GF-D8 (cell line): ENCODE data around the gene EML1.

Source experiments
- DNase-seq: peaks from one replicate; lab custom pipeline; 2025; lab: John Stamatoyannopoulos, UW

The EML1 gene

DNA sequence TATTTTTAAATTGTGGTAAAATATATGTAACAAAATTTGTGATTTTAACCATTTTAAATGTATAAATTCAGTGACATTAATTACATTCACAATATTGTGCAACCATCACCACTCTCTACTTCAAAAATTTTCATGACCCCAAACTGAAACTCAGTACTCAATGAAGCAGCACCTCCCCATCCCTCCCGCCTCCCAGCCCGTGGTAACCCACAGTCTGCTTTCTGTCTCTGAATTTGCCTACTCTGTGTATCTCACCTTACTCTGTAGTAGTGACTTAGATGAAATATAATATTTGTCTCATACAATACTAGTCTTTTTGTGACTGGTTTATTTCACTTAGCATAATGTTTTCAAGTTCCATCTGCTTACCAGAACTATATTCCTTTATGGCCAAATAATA is 36.2 kb downstream of the EML1 start:
- no peak for DNase-seq

DNA sequence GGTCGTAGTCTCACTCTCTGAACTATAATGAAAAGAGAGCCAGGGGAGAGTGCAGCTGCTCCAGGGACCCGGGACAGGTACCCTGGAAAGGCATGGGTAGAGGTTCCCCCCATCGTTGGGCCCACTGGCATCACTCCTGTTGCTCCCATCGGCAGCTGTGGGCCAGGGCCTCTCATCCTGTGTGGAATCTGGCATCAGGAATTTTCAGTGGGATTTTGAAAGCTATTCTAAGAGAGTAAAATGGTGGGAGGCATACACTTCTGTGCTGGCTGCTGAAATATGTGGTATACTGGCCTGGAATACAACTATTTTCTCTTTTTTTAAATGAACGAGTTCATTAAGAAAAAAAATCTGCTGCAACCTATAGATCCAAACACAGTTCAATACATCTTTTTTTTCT is 38.1 kb downstream of the EML1 start:
- no peak for DNase-seq

DNA sequence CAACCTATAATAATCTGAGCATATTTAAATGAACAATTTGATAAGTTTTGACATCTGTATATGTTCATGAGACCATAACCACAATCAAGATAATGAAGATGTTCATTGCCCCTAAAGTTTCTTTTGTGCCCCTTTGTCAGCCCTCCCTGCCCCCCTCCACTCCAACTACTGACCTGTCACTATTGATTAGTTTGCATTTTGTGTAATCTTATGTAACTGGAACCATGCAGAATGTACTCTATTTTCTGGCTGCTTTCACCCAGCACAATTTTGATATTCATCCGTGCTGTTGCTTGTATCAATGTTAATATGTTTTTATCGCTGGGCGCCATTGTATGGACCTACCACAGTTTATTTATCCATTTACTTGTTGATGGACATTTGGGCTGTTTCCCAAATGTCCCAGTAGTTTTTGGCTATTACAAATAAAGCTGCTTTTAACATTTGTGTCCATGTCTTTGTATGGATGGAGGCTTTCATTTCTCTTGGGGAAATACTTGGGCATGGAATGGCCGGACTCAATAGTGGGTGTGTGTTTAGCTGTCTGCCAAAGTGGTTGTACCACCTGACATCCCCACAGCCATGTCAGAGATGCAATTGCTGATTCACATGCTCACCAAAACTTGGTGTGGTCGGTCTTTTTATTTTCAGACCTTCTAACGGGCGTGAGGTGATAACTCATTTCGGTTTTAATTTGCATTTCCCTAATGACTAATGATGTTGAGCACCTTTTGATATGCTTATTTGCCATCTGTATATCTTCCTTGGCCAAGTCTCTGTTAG is 38.9 kb downstream of the EML1 start:
- no peak for DNase-seq

DNA sequence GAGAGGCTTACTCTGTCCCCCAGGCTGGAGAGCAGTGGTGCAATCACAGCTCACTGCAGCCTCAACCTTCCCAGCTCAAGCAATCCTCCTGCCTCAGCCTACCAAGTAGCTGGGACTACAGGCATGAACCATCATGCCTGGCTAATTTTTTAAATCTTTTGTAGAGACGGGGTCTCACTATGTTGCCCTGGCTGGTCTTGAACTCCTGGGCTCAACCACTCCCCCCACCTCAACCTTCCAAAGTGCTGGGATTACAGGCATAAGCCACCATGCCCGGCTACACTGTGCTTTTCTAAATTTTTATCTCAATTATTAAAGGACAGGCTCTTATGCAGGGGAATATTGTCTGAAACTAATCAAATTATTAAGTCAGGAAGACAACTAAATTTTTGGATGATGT is 44.6 kb downstream of the EML1 start:
- DNase-seq: no peak

DNA sequence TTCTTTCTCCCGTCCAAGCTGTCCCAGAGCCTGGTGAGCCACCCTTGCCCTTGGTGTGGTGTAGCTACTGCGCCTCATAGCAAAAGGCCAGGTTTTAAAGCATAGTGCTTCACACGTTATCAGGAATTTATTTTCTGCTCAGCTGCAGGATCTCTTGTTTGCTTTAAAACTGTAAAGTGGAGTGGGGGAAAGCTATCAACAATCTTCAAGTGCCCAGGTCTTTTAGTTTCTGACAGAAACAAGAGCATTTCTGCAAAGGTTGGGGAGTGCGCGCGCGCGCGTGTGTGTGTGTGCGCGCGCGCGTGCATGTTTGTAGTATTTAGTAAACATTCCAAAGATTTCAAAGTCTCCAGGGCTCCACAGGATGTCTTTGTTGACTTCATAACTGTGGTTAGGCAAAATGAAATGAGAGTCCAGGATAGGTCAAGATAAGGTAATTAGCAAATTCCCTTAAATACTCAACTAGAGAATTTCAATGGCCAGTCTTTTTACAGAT is 45.5 kb downstream of the EML1 start:
- no peak for DNase-seq

DNA sequence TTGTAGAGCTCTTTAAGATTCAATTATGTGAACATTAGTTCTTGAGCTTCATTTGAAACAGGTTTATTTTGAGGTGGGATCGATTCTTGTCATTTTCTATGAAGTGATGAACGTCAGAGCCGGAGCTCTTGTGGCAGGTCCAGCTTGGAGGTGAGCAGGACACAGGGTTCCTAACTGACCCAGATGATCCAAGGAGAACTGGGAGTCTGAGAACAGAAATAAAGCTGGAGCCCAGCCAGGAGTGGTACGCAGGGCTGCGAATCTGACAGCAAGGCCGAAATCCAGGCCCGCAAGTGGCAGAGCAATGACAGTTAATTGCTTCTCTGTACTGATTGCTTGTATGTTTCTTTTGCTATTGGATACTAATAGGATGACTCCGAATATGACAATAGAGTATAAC is 46.5 kb downstream of the EML1 start:
- no peak for DNase-seq

DNA sequence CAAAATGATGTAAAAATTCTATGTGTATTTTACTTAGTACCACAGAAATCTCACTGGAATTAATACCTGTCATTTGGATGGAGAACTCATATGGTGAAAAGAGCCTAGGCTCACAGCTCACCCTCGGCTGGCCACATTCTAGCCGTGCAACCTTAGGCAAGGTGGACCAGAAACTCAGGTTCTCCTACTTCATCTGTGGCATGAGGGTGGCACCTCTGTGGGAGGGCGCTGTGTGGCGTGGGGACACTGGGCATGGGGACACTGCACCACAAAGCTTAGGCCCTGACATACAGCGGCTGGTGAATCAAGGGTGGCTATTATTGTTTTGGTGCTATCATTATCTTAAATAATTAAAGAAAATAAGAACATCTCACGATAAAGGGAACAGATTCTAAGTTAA is 47.1 kb downstream of the EML1 start:
- no peak for DNase-seq

DNA sequence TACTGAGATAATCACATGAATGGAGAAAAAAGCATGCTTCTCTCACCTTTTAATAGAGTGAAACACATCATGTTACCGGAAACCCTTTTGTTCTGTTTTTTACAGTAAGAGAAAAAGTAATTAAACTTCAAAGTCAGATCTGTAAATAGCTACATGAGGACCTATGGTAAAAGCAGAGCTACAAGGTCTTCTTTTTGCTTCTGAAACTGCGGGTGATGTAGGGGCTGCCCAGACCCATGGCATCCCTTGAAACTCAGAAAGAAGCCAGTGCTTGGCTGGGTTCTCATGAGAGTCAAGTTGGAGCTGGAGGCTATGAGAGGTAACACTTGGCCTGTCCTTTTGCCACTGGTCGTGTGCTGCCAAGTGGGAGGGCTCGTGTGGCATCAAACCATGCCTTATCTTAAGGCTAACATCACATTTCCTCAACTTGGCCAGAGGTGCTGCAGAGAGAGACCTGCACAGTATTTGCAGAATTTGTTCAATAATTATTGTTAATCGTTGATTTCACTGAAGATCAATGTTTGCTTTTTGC is 47.6 kb downstream of the EML1 start:
- no peak for DNase-seq

DNA sequence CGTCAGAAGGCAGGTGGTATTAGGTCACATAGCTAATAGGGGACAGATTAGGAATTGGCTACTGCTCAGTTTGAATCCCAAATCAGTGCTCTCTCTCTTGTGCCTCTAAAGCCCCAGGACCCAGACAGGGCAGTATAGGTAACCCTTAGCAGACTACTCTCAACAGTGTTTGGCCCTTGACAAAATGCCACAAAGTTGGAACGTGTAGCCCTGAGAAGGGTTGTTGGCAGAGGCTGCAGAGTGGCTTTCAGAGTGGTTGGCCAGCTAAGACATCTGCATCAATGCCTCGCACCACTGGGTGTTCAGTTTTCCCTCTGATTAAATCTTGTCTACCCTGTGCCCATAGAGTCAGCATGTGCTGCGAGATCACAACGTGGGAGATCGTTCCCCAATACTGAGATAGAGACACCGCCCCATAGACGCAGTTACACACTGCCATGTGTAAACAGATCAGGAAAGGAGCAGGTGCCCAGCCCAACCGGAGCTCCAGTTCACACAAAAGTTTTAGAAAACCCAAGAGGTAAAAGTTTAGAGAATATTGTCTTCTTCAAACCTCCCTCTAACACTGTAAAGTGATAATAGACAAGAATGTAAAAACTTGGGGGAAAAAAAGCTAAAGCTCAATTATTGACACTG is 48.3 kb downstream of the EML1 start:
- DNase-seq: no peak

DNA sequence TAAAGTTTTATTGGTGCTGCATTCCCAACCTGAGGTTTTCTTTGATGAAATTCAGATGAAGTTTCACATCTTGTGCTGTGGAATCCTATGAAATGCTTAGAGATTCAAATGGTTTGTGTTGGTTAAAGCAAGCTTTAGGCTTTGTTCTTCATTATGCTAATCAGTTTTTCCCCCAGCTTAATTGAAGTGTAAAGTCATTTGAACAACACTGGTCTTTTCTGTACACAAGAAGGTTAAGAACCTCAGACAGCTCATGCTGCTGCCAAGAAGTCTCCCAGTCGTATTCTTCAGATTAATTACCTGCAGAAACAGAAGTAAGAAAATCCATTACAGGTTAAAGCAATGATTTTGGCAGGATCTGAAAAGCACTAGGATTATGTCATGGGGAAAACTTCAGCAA is 48.9 kb downstream of the EML1 start:
- DNase-seq: no peak

DNA sequence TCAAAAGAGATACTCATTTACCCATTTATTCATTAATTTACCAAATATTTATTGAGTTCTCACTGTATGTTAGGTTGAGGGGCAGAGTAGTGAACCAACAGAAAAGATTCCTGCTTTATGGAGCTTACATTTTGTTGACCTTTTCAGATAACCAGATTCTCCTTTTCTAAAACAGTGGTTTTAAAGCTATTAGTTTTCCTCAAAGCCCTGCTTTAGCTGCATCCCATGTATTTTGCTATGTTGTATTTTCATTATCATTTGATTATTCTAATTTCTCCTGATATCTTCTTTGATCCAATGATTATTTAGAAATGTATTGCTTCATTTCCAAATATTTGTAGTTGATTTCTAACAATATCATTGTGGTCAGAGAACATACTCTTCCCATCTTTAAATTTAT is 53.6 kb downstream of the EML1 start:
- DNase-seq: no peak

DNA sequence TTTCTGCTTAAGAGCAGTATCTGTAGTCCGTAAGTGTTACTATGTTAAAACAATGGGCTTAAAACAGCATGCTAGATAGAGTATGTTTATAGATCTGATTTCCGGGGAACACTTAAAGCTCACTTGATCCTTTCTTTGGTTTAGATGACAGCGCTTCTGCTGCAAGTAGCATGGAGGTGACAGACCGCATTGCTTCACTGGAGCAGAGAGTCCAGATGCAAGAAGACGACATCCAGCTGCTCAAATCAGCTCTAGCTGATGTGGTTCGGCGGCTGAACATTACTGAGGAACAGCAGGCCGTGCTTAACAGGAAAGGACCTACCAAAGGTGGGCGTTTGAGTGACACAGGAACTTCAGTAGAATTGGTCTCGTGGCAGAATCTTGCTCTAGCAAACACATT is 57.5 kb downstream of the EML1 start:
- no peak for DNase-seq

DNA sequence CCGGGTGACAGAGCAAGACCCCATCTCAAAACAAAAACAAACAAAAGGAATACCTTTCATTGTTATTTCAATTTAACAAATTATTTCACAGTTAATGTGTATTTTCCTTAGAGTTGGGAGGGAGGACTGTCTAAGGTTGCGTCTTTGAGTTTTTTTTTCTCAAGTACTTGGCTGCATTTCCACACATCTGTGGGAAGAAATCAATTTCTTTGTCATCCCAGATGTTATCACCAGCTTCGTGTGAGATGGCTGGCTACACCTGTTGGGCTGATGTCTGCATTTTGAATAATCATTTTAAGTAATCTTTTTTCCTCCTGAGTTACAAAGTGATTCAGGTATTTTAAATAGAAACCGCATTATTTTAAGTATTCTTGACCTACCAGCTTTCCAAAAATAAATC is 59.4 kb downstream of the EML1 start:
- no peak for DNase-seq

DNA sequence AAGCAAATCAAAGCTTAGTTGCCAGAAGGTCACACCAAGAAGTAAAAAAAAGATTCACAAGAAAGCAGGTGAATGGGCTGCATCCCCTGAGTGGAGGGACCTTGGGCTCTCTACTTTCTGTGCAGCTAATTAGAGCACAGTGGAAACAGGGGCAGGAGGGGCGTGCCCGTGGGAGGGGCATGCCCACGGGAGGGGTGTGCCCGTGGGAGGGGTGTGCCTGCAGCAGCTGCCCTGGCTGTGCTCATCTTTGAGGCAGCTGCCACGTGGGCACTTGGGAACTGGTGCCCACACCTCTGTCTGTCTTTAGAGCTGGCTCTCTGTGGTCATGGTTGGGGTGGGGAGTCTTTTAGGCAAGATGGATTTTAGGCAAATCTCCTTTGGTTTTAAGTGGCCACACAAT is 60.0 kb downstream of the EML1 start:
- no peak for DNase-seq

DNA sequence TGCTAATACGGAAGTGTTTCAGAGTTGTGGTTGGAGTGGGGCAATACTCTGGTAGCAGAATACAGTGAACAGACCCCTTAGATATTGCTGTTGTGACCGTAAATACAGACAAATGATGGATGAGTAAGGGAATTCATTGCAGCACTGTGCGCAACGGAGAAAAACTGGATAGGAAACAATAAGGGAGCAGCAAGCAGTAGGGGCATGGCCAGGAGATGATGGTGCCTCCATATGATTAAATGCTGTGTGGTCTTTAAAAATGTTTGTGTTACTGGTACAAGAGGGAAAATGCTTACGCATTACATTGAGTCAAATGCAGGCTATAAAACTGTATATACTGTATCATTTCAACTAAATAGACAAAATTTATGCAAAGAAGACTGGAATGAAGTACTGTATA is 61.6 kb downstream of the EML1 start:
- no peak for DNase-seq

DNA sequence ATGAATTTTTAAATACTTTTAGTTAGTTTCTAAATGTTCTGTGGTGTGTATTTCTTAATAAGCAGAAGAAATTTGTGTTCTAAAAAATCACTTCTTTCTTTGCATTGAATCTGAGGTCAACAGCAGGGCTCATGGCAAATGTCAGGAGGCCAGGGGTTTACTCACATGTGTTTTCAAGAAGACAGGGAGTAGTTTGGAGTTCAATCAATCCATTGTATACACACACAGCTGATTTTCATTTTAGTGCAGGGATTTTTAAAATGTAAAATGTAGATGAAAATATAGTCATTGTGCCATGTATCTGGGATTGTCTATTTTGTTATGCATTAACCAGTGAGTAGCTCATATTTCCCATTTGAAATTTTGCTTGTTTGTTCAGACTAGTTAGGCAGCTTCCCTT is 62.1 kb downstream of the EML1 start:
- no peak for DNase-seq

DNA sequence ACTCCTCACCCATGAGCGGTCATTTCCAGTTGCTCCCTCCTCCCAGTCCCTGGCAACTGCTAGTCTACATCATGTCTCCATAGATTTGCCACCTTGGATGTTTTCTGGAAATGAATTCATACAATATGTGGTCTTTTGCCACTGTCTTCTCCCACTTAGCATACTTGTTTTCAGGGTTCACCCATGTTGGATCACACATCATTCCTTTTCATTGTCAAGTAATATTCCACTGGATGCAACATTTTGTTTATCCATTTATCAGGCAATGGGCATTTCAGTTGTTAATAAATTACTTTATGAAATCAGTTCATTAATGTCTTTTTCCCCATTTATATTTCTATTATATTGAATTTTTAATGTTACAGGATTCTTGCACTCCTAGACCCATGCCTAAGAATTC is 64.3 kb downstream of the EML1 start:
- no peak for DNase-seq

DNA sequence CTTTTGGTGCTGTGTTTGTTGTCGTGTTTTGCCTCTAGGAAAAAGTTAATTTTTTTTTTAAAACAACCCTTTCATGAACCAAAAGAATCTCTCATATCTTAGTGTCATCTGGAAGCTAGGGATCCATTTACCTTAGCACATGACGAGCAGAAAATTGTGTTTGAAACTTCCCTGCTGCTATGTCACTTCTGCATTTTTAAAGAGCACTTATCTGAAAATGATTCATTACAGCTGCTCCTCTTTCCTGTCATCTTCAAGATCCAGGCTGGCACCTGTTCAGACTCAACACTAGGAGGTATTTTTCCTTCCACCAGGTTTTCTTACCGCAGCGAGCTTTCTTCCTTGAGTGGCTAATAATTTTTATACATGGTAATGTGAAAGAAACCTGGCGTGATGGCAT is 67.0 kb downstream of the EML1 start:
- DNase-seq: no peak

DNA sequence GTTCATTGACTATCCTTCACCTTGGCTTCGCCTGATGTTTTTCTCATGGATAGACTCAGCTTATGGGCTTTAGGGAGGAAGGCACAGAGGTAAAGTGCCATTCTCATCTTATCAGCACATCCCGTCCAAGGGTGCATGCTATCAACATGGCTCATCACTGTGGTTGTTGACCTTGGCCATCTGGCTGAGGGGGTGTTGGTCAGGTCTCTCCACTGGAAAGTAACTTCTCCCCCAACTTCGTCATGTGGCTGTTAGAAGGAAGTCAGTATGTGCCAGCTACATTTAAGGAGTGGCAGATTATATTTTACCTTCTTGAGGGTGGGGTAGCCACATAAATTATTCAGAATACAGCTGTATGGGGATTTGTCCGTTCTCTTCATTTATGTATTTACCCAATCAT is 68.9 kb downstream of the EML1 start:
- no peak for DNase-seq

DNA sequence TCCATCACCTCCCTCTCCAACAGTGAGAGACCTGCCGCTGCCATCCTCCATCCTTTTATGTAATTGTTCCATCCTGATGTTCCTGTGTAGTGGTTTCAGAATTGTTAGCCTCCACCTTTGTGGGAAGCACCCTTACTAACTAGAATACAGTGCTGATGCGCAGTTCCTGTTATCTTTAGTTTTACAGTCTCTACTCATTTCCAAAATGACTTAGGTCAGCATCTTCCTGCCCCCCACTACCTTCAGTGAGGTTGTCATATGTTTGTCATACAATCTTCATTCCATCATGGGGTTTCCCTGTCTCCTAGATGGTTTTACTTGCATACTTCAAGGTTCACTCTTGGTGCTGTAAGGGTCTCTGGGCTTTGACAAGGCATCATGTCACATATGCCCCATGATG is 69.8 kb downstream of the EML1 start:
- DNase-seq: no peak

DNA sequence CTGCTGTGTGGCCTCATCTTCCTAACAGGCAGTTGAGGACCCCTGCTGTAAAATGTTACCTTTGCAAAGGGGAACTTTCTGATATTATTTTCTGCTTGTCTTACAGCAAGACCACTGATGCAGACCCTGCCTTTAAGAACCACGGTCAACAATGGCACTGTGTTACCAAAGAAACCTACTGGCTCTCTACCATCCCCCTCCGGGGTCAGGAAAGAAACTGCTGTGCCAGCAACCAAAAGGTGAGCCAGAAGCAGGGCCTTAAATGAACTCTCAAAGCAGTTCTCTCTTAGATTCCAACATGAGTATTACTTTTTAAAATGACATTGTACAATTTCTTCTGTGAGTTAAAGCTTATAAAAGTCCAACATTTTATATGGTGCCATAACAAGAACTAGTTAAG is 72.2 kb downstream of the EML1 start:
- no peak for DNase-seq

DNA sequence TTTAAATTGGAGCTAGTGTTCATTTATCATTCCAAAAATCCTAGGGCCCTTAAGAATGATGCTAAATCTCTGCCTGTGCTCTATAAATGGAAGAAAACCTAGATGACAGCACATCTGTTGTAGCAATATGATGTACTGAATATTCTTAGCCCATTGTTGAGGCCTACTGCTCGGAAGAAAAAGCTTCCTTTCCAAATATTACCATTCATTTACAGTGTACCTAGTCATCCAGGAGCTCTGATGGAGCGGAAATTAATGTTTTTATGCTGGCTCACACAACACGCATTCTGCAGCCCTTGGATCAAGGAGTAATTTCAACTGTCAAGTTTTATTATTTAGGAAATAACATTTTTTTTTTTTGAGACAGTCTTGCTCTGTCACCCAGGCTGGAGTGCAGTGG is 77.4 kb downstream of the EML1 start:
- no peak for DNase-seq

DNA sequence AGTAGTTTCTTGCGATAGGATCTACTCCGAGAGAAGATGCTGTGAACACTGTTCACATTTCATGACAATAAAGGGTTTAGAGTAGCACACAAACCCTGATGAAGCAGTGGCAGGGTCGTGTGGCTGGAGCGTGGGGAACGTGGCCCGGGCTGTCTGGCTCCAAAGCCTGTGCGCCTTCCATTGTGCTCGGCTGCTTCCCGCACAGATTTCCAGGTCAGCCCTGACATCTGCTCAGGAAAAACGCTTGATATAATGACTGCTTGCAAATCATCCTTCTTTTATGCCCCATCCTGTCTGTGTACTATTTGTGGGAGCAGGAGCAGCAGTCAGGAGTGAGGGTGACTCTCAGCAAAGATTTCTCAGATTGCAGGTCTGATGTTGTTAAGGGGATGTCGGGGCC is 78.6 kb downstream of the EML1 start:
- no peak for DNase-seq
